Gastroesophageal sphincter (tissue), 4 donors: ENCODE data around the gene WFDC9. TPM values are rescaled to one million over a fixed set of nuclear protein-coding genes. Genes with fewer than 3 reads are reported as not detected.
A peak's percentile ranks its signal among the peaks of the same experiment; 100 is the strongest.

ENCODE experiments used
- ATAC-seq: fragments of 150-250 bp; one replicate; pipeline ENCODE4 v1.9.1; 2016; ENCODE audit warnings: mild to moderate bottlenecking, moderate library complexity
- H3K27ac ChIP-seq, 4 donors: fragments of 200-600 bp; sonication (generic) in 3 of 4; 1 replicate in 3 of 4; 2 replicates in 1 of 4; pipeline ENCODE4 v1.5.1; 2016 to 2019
- H3K27me3 ChIP-seq: fragments of 200-600 bp; sonication (generic); one replicate; pipeline ENCODE4 v1.5.1; 2019
- H3K36me3 ChIP-seq, 2 donors: fragments of 200-600 bp; sonication (generic); one replicate each; pipeline ENCODE4 v1.5.1; 2019; ENCODE audit warnings: control low read depth in 1 of 2
- H3K4me1 ChIP-seq, 3 donors: fragments of 200-600 bp; sonication (generic); 1 replicate in 2 of 3; 2 replicates in 1 of 3; pipeline ENCODE4 v1.5.1; 2016 to 2019; ENCODE audit warnings: control low read depth in 2 of 3
- H3K4me3 ChIP-seq, 2 donors: fragments of 200-600 bp; sonication (generic); one replicate each; pipeline ENCODE4 v1.5.1; 2019; ENCODE audit warnings: mild to moderate bottlenecking in 1 of 2, moderate library complexity in 1 of 2
- H3K9me3 ChIP-seq, 3 donors: fragments of 200-600 bp; sonication (generic); one replicate each; pipeline ENCODE4 v1.5.1; 2017 to 2019; ENCODE audit warnings: control low read depth in 2 of 3
- EP300 ChIP-seq: sonication (generic); formaldehyde crosslinking; IDR thresholded peaks from one replicate; pipeline ENCODE4 v1.6.1; 2017; ENCODE audit warnings: antibody characterized with exemption, mild to moderate bottlenecking
- POLR2A ChIP-seq, 2 donors: fragments of 450-650 bp; IDR thresholded peaks; one replicate each; pipeline ENCODE4 v1.6.1; 2017; ENCODE audit warnings: antibody characterized with exemption in 2 of 2, mild to moderate bottlenecking in 2 of 2, moderate library complexity in 1 of 2
- POLR2AphosphoS5 ChIP-seq: sonication (generic); formaldehyde crosslinking; IDR thresholded peaks from one replicate; pipeline ENCODE4 v1.6.1; 2017; ENCODE audit warnings: antibody characterized with exemption
- WGBS, 2 donors: methylation state at CpG; one replicate each; pipeline ENCODE4 v1.1.5; 2018; ENCODE audit warnings: low coverage in 1 of 2; 5-methylcytosine and 5-hydroxymethylcytosine counted together
- total RNA-seq, 4 donors: library from RNA; depleted of rRNA; stranded (reverse); fragments of >200 nt; gene quantifications; one replicate each; pipeline ENCODE4 v1.1.0, GENCODE V29; 2016
- TF ChIP-seq, protein P1 (sequence below), 4 experiments: fragments of 200-600 bp in 2 of 4; fragments of 450-650 bp in 2 of 4; sonication (generic) in 1 of 4; IDR thresholded peaks; one replicate each; pipeline ENCODE4 v1.5.1; 2017 to 2019; ENCODE audit warnings: antibody characterized with exemption in 4 of 4, mild to moderate bottlenecking in 2 of 4, moderate library complexity in 2 of 4

Gene WFDC9
- total RNA-seq, 4 donors from 2014 or later, result not detected

- Histone ChIP-seq H3K27ac (no peak overlapping the region), H3K27me3 (no peaks in the 10 kb centered on the region), H3K4me1 (no peaks in the 10 kb centered on the region), H3K9me3 (no peaks in the 10 kb centered on the region), H3K36me3 (no peaks in the 10 kb centered on the region), H3K4me3 (no peak overlapping the region)
- WGBS, 2 donors, result 80% methylated on average over 1 of the region's 1 CpG; no CpG with 5 or more reads in 1 of the 2 donors
- ATAC-seq, result no peak
- TF ChIP-seq EP300 (no peak), POLR2A (IDR thresholded peaks at IDR 0.05) (no peak)
These were observed 5.4 kb upstream of the WFDC9 start for GRCh38 chr20:45636513-45636912.

GRCh38 chr20:45630371-45630770 is 713 bp downstream of the WFDC9 start:
- Histone ChIP-seq H3K27me3 (peaks cover 7% of the 10 kb centered on the region), H3K4me1 (peaks cover 0 to 6% (median 0%) of the 10 kb centered on the region in 3 donors), H3K9me3 (no peaks in the 10 kb centered on the region), H3K4me3 (no peak overlapping the region), H3K36me3 (no peaks in the 10 kb centered on the region), H3K27ac (no peak overlapping the region)
- TF ChIP-seq, protein P1, sequence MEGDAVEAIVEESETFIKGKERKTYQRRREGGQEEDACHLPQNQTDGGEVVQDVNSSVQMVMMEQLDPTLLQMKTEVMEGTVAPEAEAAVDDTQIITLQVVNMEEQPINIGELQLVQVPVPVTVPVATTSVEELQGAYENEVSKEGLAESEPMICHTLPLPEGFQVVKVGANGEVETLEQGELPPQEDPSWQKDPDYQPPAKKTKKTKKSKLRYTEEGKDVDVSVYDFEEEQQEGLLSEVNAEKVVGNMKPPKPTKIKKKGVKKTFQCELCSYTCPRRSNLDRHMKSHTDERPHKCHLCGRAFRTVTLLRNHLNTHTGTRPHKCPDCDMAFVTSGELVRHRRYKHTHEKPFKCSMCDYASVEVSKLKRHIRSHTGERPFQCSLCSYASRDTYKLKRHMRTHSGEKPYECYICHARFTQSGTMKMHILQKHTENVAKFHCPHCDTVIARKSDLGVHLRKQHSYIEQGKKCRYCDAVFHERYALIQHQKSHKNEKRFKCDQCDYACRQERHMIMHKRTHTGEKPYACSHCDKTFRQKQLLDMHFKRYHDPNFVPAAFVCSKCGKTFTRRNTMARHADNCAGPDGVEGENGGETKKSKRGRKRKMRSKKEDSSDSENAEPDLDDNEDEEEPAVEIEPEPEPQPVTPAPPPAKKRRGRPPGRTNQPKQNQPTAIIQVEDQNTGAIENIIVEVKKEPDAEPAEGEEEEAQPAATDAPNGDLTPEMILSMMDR (IDR thresholded peaks at IDR 0.05), result no peak
- TF ChIP-seq POLR2AphosphoS5 (no peak), POLR2A (IDR thresholded peaks at IDR 0.05) (no peak), EP300 (no peak)
- ATAC-seq, result no peak

DNA sequence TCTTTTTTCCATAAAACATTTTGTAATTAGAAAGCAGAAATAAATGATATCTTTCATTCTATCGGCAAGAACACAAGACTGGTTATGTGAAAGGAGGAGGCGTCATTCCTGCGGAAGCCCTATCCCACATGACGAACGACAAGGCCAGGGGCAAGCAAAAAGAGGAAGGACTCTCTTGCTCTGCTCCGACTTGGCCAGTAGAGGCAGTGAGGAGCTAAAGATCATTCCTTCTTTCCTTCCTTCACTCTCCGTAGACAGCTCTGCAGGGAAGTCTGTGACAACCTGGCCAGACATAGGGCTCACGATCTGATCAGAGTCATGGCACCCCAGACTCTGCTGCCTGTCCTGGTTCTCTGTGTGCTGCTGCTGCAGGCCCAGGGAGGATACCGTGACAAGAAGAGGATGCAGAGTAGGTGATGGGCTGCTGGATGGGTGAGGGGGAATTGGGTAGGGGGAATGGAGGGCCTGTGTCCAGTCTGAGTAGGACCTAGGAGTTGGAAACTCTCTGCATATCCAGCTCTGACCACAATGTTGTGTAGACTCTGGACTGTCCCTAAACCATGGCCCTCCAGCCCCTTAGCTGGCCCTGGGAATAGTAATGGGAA is 1.5 kb downstream of the WFDC9 start, which contains the start of gene WFDC10A:
TSS of gene WFDC10A (plus strand) at position 244 of the 605 bp plus-strand sequence. CDS start at position 319, 75 bp downstream.
- peaks cover 7% of the 10 kb centered on the region for H3K27me3 ChIP-seq
- TF ChIP-seq POLR2AphosphoS5, result no peak
- TF ChIP-seq, protein P1 (IDR thresholded peaks at IDR 0.05), result peak in 3 of 4 experiments; percentile 21 to 49 (median 42)
- H3K9me3 ChIP-seq, result no peaks in the 10 kb centered on the region
- no peaks in the 10 kb centered on the region for H3K36me3 ChIP-seq
- peaks cover 0 to 6% (median 0%) of the 10 kb centered on the region in 3 donors for H3K4me1 ChIP-seq
- 3 to 9% methylated on average over 7 to 8 of the region's 9 CpGs for WGBS, 2 donors
- peak; percentile 78 for ATAC-seq
- H3K27ac ChIP-seq, result no peak within 1 kb of the TSS
- no peak within 1 kb of the TSS for H3K4me3 ChIP-seq

GRCh38 chr20:45626540-45626939 is 4.5 kb downstream of the WFDC9 start:
- Histone ChIP-seq H3K4me3 (no peak overlapping the region), H3K27me3 (peaks cover 7% of the 10 kb centered on the region), H3K4me1 (peaks cover 0 to 6% (median 0%) of the 10 kb centered on the region in 3 donors), H3K27ac (no peak overlapping the region), H3K9me3 (no peaks in the 10 kb centered on the region), H3K36me3 (no peaks in the 10 kb centered on the region)
- WGBS, 2 donors, result 53 to 69% methylated on average over 2 of the region's 2 CpGs
- no peak for TF ChIP-seq EP300
- TF ChIP-seq, protein P1 (IDR thresholded peaks at IDR 0.05), result no peak
- no peak for TF ChIP-seq POLR2AphosphoS5
- no peak for TF ChIP-seq POLR2A (IDR thresholded peaks at IDR 0.05)
- ATAC-seq, result no peak

- ATAC-seq, result no peak
- Histone ChIP-seq H3K27ac (no peak overlapping the region), H3K36me3 (no peaks in the 10 kb centered on the region), H3K4me3 (no peak overlapping the region), H3K4me1 (no peaks in the 10 kb centered on the region), H3K27me3 (no peaks in the 10 kb centered on the region), H3K9me3 (peaks cover 0 to 5% (median 0%) of the 10 kb centered on the region in 3 donors)
- WGBS, 2 donors, result 67 to 86% methylated on average over 1 to 2 of the region's 2 CpGs
- TF ChIP-seq POLR2A (IDR thresholded peaks at IDR 0.05) (no peak), EP300 (no peak), POLR2AphosphoS5 (no peak)
- TF ChIP-seq, protein P1 (IDR thresholded peaks at IDR 0.05), result no peak
These were observed 9.5 kb downstream of the WFDC9 start for GRCh38 chr20:45621593-45621992.
